Astrocyte (in vitro differentiated cells and primary cell): ENCODE data around the gene SPATA13. TPM values are rescaled to one million over a fixed set of nuclear protein-coding genes. Genes with fewer than 3 reads are reported as not detected.

Source experiments
- DNase-seq: peaks from one replicate; pipeline ENCODE4 v3.0.0-alpha.2; 2010; ENCODE audit warnings: low read depth
- FAIRE-seq: peaks from 2 replicates; lab custom pipeline; 2011; peaks lifted over from hg19 to GRCh38; lab: Jason Lieb, UNC
- H2AFZ ChIP-seq: 2 replicates; pipeline ENCODE4 v1.6.0; 2012; ENCODE audit warnings: low read depth, low read length, inconsistent platforms
- H3K27ac ChIP-seq: 2 replicates; pipeline ENCODE4 v1.5.1; 2011; ENCODE audit warnings: low read depth, low read length, inconsistent platforms
- H3K27me3 ChIP-seq: 2 replicates; pipeline ENCODE4 v1.6.0; 2011; ENCODE audit warnings: low read length, inconsistent platforms; ENCODE audit not compliant: insufficient read depth
- H3K36me3 ChIP-seq: 2 replicates; pipeline ENCODE4 v1.5.1; 2011; ENCODE audit warnings: low read length, inconsistent platforms; ENCODE audit not compliant: insufficient read depth
- H3K4me1 ChIP-seq: 2 replicates; pipeline ENCODE4 v1.5.1; 2011; ENCODE audit warnings: low read length, inconsistent platforms; ENCODE audit not compliant: insufficient read depth
- H3K4me2 ChIP-seq: 2 replicates; pipeline ENCODE4 v1.6.0; 2012; ENCODE audit warnings: low read length, inconsistent platforms
- H3K4me3 ChIP-seq: 2 replicates; pipeline ENCODE4 v1.5.1; 2011; ENCODE audit warnings: low read depth, mild to moderate bottlenecking, low read length, inconsistent platforms; ENCODE audit not compliant: insufficient read depth
- H3K79me2 ChIP-seq: 2 replicates; pipeline ENCODE4 v1.6.0; 2012; ENCODE audit warnings: mild to moderate bottlenecking, low read length, inconsistent platforms; ENCODE audit not compliant: insufficient read depth
- H3K9ac ChIP-seq: 2 replicates; pipeline ENCODE4 v1.6.0; 2012; ENCODE audit warnings: mild to moderate bottlenecking, low read length, inconsistent platforms
- H3K9me3 ChIP-seq: 2 replicates; pipeline ENCODE4 v1.5.1; 2012; ENCODE audit warnings: low read depth, mild to moderate bottlenecking, low read length, inconsistent platforms; ENCODE audit not compliant: insufficient read depth
- H4K20me1 ChIP-seq: 2 replicates; pipeline ENCODE4 v1.6.0; 2012; ENCODE audit warnings: low read length, inconsistent platforms; ENCODE audit not compliant: insufficient read depth
- H3K27ac Mint-ChIP-seq: one replicate; pipeline ENCODE4 v1.8.0; 2021; ENCODE audit warnings: mild to moderate bottlenecking, mixed read lengths; ENCODE audit not compliant: unreplicated experiment
- H3K27me3 Mint-ChIP-seq: one replicate; pipeline ENCODE4 v1.8.0; 2021; ENCODE audit warnings: low read depth, mixed read lengths; ENCODE audit not compliant: unreplicated experiment
- H3K36me3 Mint-ChIP-seq: one replicate; pipeline ENCODE4 v1.8.0; 2021; ENCODE audit warnings: low read depth, mixed read lengths; ENCODE audit not compliant: unreplicated experiment
- H3K4me1 Mint-ChIP-seq: one replicate; pipeline ENCODE4 v1.8.0; 2021; ENCODE audit warnings: low read depth, mixed read lengths; ENCODE audit not compliant: unreplicated experiment
- H3K4me3 Mint-ChIP-seq: one replicate; pipeline ENCODE4 v1.8.0; 2021; ENCODE audit warnings: mild to moderate bottlenecking, moderate library complexity, mixed read lengths; ENCODE audit not compliant: unreplicated experiment
- H3K9me3 Mint-ChIP-seq: one replicate; pipeline ENCODE4 v1.8.0; 2021; ENCODE audit warnings: mild to moderate bottlenecking, mixed read lengths; ENCODE audit not compliant: unreplicated experiment
- CTCF ChIP-seq: IDR thresholded peaks from 2 replicates; pipeline ENCODE4 v1.5.1; 2011; ENCODE audit warnings: low read depth, mild to moderate bottlenecking, inconsistent platforms, low read length, moderate library complexity; ENCODE audit not compliant: insufficient read depth
- EZH2 ChIP-seq: IDR thresholded peaks from 2 replicates; pipeline ENCODE4 v1.6.1; 2012; ENCODE audit warnings: mild to moderate bottlenecking, low read length, inconsistent platforms; ENCODE audit not compliant: insufficient read depth
- total RNA-seq: library from RNA; stranded (reverse); gene quantifications from 2 replicates; pipeline ENCODE4 v1.2.1, GENCODE V29; 2021

The SPATA13 gene
- total RNA-seq, 1 donor from 2014 or later: 6.2 TPM

DNA sequence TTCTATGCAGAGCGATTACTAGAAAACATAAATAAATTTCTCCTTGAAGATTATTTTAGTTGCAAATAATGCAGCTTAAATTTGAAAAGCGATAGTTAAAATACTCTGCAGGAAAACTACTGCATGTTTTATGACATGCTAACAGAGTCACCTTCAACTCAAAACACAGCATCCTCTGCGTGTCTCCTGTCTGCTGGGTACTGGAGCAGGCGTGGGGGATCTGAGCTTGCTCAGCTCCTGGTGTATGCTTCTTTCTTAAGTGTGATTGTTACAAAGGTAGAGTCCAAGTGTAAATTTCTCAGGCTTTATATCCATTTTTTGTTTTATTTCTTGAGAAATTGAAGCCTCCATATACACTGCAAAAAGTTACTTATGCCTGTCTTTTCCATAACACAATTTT, 15.3 kb downstream of the SPATA13 start:
- H3K36me3 ChIP-seq: no peaks in the 10 kb centered on the region
- Mint-ChIP-seq H3K4me3 (no peak overlapping the region), H3K36me3 (peaks cover 2% of the 10 kb centered on the region), H3K9me3 (no peaks in the 10 kb centered on the region), H3K4me1 (peaks cover 13% of the 10 kb centered on the region), H3K27ac (no peak overlapping the region), H3K27me3 (no peaks in the 10 kb centered on the region)
- H3K4me1 ChIP-seq: peaks cover 5% of the 10 kb centered on the region
- peaks cover 12% of the 10 kb centered on the region for H3K79me2 ChIP-seq
- FAIRE-seq (no peak), DNase-seq (no peak)
- no peak overlapping the region for H3K9ac ChIP-seq
- H3K4me3 ChIP-seq: no peak overlapping the region
- no peaks in the 10 kb centered on the region for H4K20me1 ChIP-seq
- no peak overlapping the region for H2AFZ ChIP-seq
- no peaks in the 10 kb centered on the region for H3K9me3 ChIP-seq
- H3K4me2 ChIP-seq: no peak overlapping the region
- TF ChIP-seq CTCF (no peak), EZH2 (no peak)
- H3K27me3 ChIP-seq: no peaks in the 10 kb centered on the region
- no peak overlapping the region for H3K27ac ChIP-seq

DNA sequence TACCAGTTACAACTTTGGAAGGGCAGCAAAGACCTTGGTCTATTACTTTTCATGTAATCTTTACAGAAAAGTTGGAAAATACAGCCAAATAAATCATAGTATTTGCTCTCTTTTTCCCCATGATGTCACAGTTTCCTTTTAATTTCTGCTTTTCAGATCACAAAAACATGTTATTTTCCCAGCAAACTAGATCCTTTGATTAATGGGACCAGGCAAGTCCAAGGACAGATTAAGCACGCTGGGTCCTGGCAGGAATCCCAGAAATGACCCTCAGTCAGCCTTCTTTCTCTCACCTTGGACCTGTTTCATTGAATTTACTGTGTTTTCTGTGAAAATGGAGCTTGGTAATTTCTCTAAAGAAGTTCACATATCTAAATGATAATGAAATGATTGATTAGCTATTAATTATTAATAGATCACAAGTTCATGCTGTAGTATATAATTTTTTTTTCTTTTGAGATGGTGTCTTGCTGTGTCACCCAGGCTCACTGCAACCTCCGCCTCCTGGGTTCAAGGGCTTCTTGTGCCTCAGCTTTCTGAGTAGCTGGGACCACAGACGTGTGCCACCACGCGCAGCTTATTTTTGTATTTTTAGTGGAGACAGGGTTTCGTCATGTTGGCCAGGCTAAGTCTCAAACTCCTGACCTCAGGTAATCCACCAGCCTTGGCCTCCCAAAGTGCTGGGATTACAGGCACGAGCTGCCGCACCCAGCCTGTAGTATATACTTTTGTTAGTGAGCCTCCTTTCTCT, 16.0 kb downstream of the SPATA13 start:
- no peak for FAIRE-seq
- no peak for TF ChIP-seq CTCF
- no peak for TF ChIP-seq EZH2
- H3K9me3 Mint-ChIP-seq: no peaks in the 10 kb centered on the region
- H3K36me3 Mint-ChIP-seq: peaks cover 2% of the 10 kb centered on the region
- peaks cover 7% of the 10 kb centered on the region for H3K79me2 ChIP-seq
- peak; percentile 37 for DNase-seq
- no peak overlapping the region for H2AFZ ChIP-seq
- no peaks in the 10 kb centered on the region for H3K27me3 ChIP-seq
- no peaks in the 10 kb centered on the region for H3K27me3 Mint-ChIP-seq
- H3K4me3 Mint-ChIP-seq: no peak overlapping the region
- H3K4me2 ChIP-seq: no peak overlapping the region
- peaks cover 18% of the 10 kb centered on the region for H3K4me1 Mint-ChIP-seq
- H3K9ac ChIP-seq: no peak overlapping the region
- H3K4me1 ChIP-seq: peaks cover 6% of the 10 kb centered on the region
- H3K9me3 ChIP-seq: no peaks in the 10 kb centered on the region
- H4K20me1 ChIP-seq: no peaks in the 10 kb centered on the region
- H3K27ac Mint-ChIP-seq: no peak overlapping the region
- no peaks in the 10 kb centered on the region for H3K36me3 ChIP-seq
- H3K4me3 ChIP-seq: no peak overlapping the region
- no peak overlapping the region for H3K27ac ChIP-seq

GRCh38 chr13:24178847-24179485, 18.4 kb downstream of the SPATA13 start:
- Mint-ChIP-seq H3K4me1 (peaks cover 22% of the 10 kb centered on the region), H3K4me3 (no peak overlapping the region), H3K27ac (no peak overlapping the region), H3K36me3 (peaks cover 2% of the 10 kb centered on the region), H3K27me3 (no peaks in the 10 kb centered on the region), H3K9me3 (no peaks in the 10 kb centered on the region)
- peaks cover 6% of the 10 kb centered on the region for H3K4me1 ChIP-seq
- peaks cover 7% of the 10 kb centered on the region for H3K79me2 ChIP-seq
- no peaks in the 10 kb centered on the region for H3K9me3 ChIP-seq
- no peak overlapping the region for H3K4me3 ChIP-seq
- no peak overlapping the region for H2AFZ ChIP-seq
- H3K27me3 ChIP-seq: no peaks in the 10 kb centered on the region
- FAIRE-seq: no peak
- peak; percentile 77 for DNase-seq
- H3K27ac ChIP-seq: no peak overlapping the region
- no peak overlapping the region for H3K9ac ChIP-seq
- no peaks in the 10 kb centered on the region for H3K36me3 ChIP-seq
- H4K20me1 ChIP-seq: no peaks in the 10 kb centered on the region
- no peak overlapping the region for H3K4me2 ChIP-seq
- TF ChIP-seq CTCF (no peak), EZH2 (no peak)
